PC-3 (cell line): ENCODE results near the gene MKNK1. TPM values are rescaled to one million over a fixed set of nuclear protein-coding genes. Genes with fewer than 3 reads are reported as not detected.

Source experiments
- ATAC-seq: fragments of 200-7000 bp; cut with Tn5 transposase; 2 replicates; pipeline ENCODE4 v1.9.1; 2020; ENCODE audit warnings: mild to moderate bottlenecking, moderate library complexity
- Bru-seq: library from RNA; stranded (reverse); fragments of 400-500 nt; gene quantifications from one replicate; lab custom pipeline; 2021; lab: Mats Ljungman, UMichigan
- BruChase-seq, 2 experiments: library from RNA; stranded (reverse); fragments of 400-500 nt; gene quantifications; one replicate each; lab custom pipeline; 2021; lab: Mats Ljungman, UMichigan
- BruUV-seq: library from RNA; stranded (reverse); fragments of 400-500 nt; replicated peaks from 2 replicates; lab custom pipeline; 2021; lab: Mats Ljungman, UMichigan
- CTCF ChIA-PET: fragments of 300-600 bp; sonication (Branson Sonifier 250); formaldehyde crosslinking; loops from one replicate; lab custom pipeline; 2022; ENCODE audit warnings: antibody characterized with exemption; lab: Charles Lee
- POLR2A ChIA-PET: fragments of 300-600 bp; sonication (Branson Sonifier 250); formaldehyde crosslinking; loops from one replicate; lab custom pipeline; 2022; ENCODE audit warnings: antibody characterized with exemption; ENCODE audit not compliant: unreplicated experiment; lab: Charles Lee
- DNase-seq: peaks from one replicate; pipeline ENCODE4 v3.0.0-alpha.2; 2015
- H2AFZ ChIP-seq: fragments of 300-600 bp; sonication (generic); 2 replicates; pipeline ENCODE4 v1.6.0; 2016; ENCODE audit warnings: antibody characterized with exemption, low read length
- H3F3A ChIP-seq: fragments of 300-600 bp; sonication (generic); one replicate; pipeline ENCODE4 v1.6.0; 2017; ENCODE audit warnings: antibody characterized with exemption, low read length, control low read depth, mild to moderate bottlenecking; ENCODE audit not compliant: unreplicated experiment
- H3K27ac ChIP-seq: fragments of 300-600 bp; sonication (generic); 2 replicates; pipeline ENCODE4 v1.5.1; 2016; ENCODE audit warnings: mild to moderate bottlenecking, low read length
- H3K27me3 ChIP-seq: fragments of 300-600 bp; sonication (generic); 2 replicates; pipeline ENCODE4 v1.6.1; 2016; ENCODE audit warnings: low read length, mixed read lengths
- H3K36me3 ChIP-seq: fragments of 300-600 bp; sonication (generic); 2 replicates; pipeline ENCODE4 v1.6.1; 2016; ENCODE audit warnings: low read depth, mixed run types, low read length, mixed read lengths
- H3K4me1 ChIP-seq: fragments of 300-600 bp; sonication (generic); 2 replicates; pipeline ENCODE4 v1.5.1; 2016; ENCODE audit warnings: low read length; ENCODE audit not compliant: insufficient read depth
- H3K4me2 ChIP-seq: fragments of 300-600 bp; sonication (generic); 2 replicates; pipeline ENCODE4 v1.6.0; 2016; ENCODE audit warnings: low read length
- H3K4me3 ChIP-seq: fragments of 300-600 bp; sonication (generic); 2 replicates; pipeline ENCODE4 v1.5.1; 2016; ENCODE audit warnings: mild to moderate bottlenecking, low read length, mixed read lengths
- H3K79me2 ChIP-seq: fragments of 300-600 bp; sonication (generic); 2 replicates; pipeline ENCODE4 v1.6.1; 2017; ENCODE audit warnings: low read length, mixed read lengths
- H3K9ac ChIP-seq: fragments of 300-600 bp; sonication (generic); 2 replicates; pipeline ENCODE4 v1.6.0; 2016; ENCODE audit warnings: mild to moderate bottlenecking, low read length
- H3K9me2 ChIP-seq: fragments of 300-600 bp; sonication (generic); replicated peaks from 2 replicates; pipeline ENCODE4 v1.6.1; 2016; ENCODE audit warnings: mixed run types, low read length, mixed read lengths
- H3K9me3 ChIP-seq: fragments of 300-600 bp; sonication (generic); 2 replicates; pipeline ENCODE4 v1.6.1; 2016; ENCODE audit warnings: low read length, mixed read lengths
- H4K20me1 ChIP-seq: fragments of 300-600 bp; sonication (generic); 2 replicates; pipeline ENCODE4 v1.6.1; 2016; ENCODE audit warnings: low read length, mixed read lengths
- EZH2 ChIP-seq: fragments of 300-600 bp; sonication (generic); IDR thresholded peaks from one replicate; pipeline ENCODE4 v1.6.1; 2017; ENCODE audit warnings: antibody characterized with exemption, mild to moderate bottlenecking, low read length; ENCODE audit not compliant: unreplicated experiment
- EZH2phosphoT487 ChIP-seq: fragments of 300-600 bp; sonication (generic); IDR thresholded peaks from 2 replicates; pipeline ENCODE4 v1.6.1; 2018; ENCODE audit warnings: mild to moderate bottlenecking, antibody characterized with exemption, low read length, borderline replicate concordance
- intact Hi-C: fragments of 100-400 bp; cut with micrococcal nuclease; formaldehyde crosslinking; loops from 2 replicates; pipeline ENCODE4 v1.9.0; 2023
- long read RNA-seq: library from polyadenylated mRNA; unstranded; transcript quantifications from one replicate; pipeline ENCODE4 v2.0.0, GENCODE V29; 2021; ENCODE audit not compliant: unreplicated experiment
- total RNA-seq: library from RNA; depleted of rRNA; stranded (reverse); fragments of >200 nt; gene quantifications from 2 replicates; pipeline ENCODE4 v1.2.3, GENCODE V29; 2014; rRNA removed
- TF ChIP-seq, protein P1 (sequence below): fragments of 300-600 bp; sonication (generic); conservative IDR thresholded peaks from 2 replicates; pipeline ENCODE4 v1.5.1; 2017; ENCODE audit warnings: antibody characterized with exemption, low read depth, mild to moderate bottlenecking, low read length

MKNK1 gene
- total RNA-seq, result 36.1 and 36.8 TPM in 2 replicates
- Bru-seq, nascent RNA, result percentile 69 among the genes with signal in this experiment
- percentile 77 among the genes with signal in this experiment for BruChase-seq, experiment 1, labeled RNA remaining after a 6-hour chase
- BruChase-seq, experiment 2, labeled RNA remaining after a 2-hour chase, result percentile 71 among the genes with signal in this experiment
- long read RNA-seq, partial matches to known transcripts, result 13 of 52 reads
- long read RNA-seq, other reads (novel, unspliced or antisense), result 30 of 52 reads

DNA sequence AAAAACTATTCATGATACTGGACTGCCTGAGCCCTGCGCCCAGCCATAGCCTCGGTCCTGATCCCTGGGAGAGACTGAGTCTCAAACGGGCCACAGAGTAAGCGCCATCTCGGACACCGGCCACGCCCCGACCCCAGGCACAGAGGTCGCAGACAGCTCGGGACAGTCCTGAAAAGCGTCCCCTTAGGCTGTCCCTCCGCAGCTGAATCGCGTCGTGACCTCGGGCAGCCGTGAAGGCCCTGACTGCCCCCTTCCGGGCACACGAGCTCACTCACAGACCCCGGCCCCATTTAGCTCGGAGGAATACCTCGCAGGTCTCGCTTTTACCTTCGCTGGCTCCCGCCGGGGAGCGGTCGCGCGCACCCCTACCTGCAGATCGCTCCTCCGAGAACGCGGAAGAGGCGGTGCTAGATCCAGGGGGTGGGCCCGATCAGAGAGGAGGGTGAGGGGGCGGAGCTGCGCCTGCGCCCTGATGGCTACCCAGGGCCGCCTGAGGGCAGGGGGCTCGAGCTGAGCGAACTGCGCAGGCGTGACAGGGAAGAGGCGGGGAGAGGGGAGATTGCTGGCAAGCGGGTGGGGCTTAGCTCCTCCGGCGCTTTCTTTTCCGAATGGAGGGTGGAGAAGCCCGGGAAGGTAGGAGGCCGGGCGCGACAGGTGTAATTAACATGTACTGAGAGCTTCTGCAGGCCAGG is at the start of gene MKNK1:
Gene MKNK1 (minus strand): TSS at position 411 of the 692 bp plus-strand sequence. CDS start 20,941 bp downstream, outside the sequence.
- Histone ChIP-seq H4K20me1 (no peaks in the 10 kb centered on the region), H3K27ac (no peak within 1 kb of the TSS), H2AFZ (peak within 1 kb of the TSS; percentile 90), H3F3A (peaks cover 5% of the 10 kb centered on the region), H3K4me2 (peak within 1 kb of the TSS; percentile 96), H3K36me3 (peaks cover 7% of the 10 kb centered on the region; the same call in 1 of the 2 replicates), H3K79me2 (peaks cover 32% of the 10 kb centered on the region), H3K4me1 (peaks cover 28% of the 10 kb centered on the region), H3K9ac (peak within 1 kb of the TSS; percentile 77), H3K27me3 (no peaks in the 10 kb centered on the region), H3K9me2 (no peaks in the 10 kb centered on the region), H3K4me3 (peak within 1 kb of the TSS; percentile 89), H3K9me3 (no peaks in the 10 kb centered on the region)
- ATAC-seq, result peak; percentile 86
- CTCF ChIA-PET, result interaction anchor here (0.5 to 0.6 kb wide), 3 partner anchors 24 to 58 kb away, joined by 3 to 8 read pairs (median 3); no protein-coding TSS in a partner anchor
- POLR2A ChIA-PET, result interaction anchor here (0.7 to 1.3 kb wide), 2 partner anchors 13 to 18 kb away, joined by 3 to 5 read pairs; no protein-coding TSS in a partner anchor
- peak; percentile 97 for DNase-seq
- TF ChIP-seq, protein P1, sequence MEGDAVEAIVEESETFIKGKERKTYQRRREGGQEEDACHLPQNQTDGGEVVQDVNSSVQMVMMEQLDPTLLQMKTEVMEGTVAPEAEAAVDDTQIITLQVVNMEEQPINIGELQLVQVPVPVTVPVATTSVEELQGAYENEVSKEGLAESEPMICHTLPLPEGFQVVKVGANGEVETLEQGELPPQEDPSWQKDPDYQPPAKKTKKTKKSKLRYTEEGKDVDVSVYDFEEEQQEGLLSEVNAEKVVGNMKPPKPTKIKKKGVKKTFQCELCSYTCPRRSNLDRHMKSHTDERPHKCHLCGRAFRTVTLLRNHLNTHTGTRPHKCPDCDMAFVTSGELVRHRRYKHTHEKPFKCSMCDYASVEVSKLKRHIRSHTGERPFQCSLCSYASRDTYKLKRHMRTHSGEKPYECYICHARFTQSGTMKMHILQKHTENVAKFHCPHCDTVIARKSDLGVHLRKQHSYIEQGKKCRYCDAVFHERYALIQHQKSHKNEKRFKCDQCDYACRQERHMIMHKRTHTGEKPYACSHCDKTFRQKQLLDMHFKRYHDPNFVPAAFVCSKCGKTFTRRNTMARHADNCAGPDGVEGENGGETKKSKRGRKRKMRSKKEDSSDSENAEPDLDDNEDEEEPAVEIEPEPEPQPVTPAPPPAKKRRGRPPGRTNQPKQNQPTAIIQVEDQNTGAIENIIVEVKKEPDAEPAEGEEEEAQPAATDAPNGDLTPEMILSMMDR, result no peak
- intact Hi-C loops, result loop anchor here (5.0 kb wide), 1 partner anchor 113 kb away; the partner anchor contains the start of gene EFCAB14
- TSS peak; percentile 61 for BruUV-seq

- no TSS peak for BruUV-seq
- H3K27ac ChIP-seq, result no peak overlapping the region
- H3K4me2 ChIP-seq, result peak overlapping the region; percentile 24; the same call in 1 of the 2 replicates
- no peaks in the 10 kb centered on the region for H3K27me3 ChIP-seq
- ATAC-seq (peak; percentile 48), DNase-seq (no peak)
- H3K9ac ChIP-seq, result no peak overlapping the region
- peaks cover 10% of the 10 kb centered on the region for H3K9me3 ChIP-seq
- ChIA-PET POLR2A (interaction anchor here (0.8 kb wide), 1 partner anchor 29 kb away, joined by 5 read pairs; no protein-coding TSS in a partner anchor), CTCF (interaction anchor here (0.7 kb wide), 1 partner anchor 16 kb away, joined by 3 read pairs; no protein-coding TSS in a partner anchor)
- no peaks in the 10 kb centered on the region for H4K20me1 ChIP-seq
- no peak overlapping the region for H2AFZ ChIP-seq
- peaks cover 12% of the 10 kb centered on the region for H3K4me1 ChIP-seq
- H3F3A ChIP-seq, result peaks cover 4% of the 10 kb centered on the region
- intact Hi-C loops, result no loop called here
- no peaks in the 10 kb centered on the region for H3K79me2 ChIP-seq
- H3K4me3 ChIP-seq, result no peak overlapping the region
- no peaks in the 10 kb centered on the region for H3K9me2 ChIP-seq
- H3K36me3 ChIP-seq, result peaks cover 56% of the 10 kb centered on the region
- TF ChIP-seq EZH2 (no peak), EZH2phosphoT487 (no peak)
- TF ChIP-seq, protein P1, result no peak
These were observed 49.4 kb upstream of the MKNK1 start for GRCh38 chr1:46653405-46653958.
